OCI-LY3 (cell line): ENCODE data around the gene MUC20.

ENCODE experiments used
- CTCF ChIP-seq: fragments of 200-600, 300-600 bp; sonication (generic); IDR thresholded peaks from 2 replicates; pipeline ENCODE4 v1.5.1; 2014; ENCODE audit warnings: antibody characterized with exemption, low read length, low read depth
- EZH2phosphoT487 ChIP-seq: fragments of 200-600 bp; shearing (Covaris generic); IDR thresholded peaks from 2 replicates; pipeline ENCODE4 v1.6.1; 2018; ENCODE audit warnings: antibody characterized with exemption, mixed run types, low read depth

GRCh38 chr3:195693428-195694216 is 27.2 kb upstream of the MUC20 start:
- TF ChIP-seq CTCF (no peak), EZH2phosphoT487 (no peak)
